Measurements from ENCODE around the gene IDI1.
"Not testable (repeated sequence)": the region's sequence is repeated elsewhere in the genome, so short reads cannot be mapped to it uniquely, and the experiment has no call there.

IDI1 gene

GRCh38 chr10:1015688-1016087 is 33.2 kb downstream of the IDI1 start:
- peaks cover 0 to 7% of the 10 kb centered on the region in 2 donors for H3K4me1 Mint-ChIP-seq (ENCODE audit: low read depth in 2 of 2)

DNA sequence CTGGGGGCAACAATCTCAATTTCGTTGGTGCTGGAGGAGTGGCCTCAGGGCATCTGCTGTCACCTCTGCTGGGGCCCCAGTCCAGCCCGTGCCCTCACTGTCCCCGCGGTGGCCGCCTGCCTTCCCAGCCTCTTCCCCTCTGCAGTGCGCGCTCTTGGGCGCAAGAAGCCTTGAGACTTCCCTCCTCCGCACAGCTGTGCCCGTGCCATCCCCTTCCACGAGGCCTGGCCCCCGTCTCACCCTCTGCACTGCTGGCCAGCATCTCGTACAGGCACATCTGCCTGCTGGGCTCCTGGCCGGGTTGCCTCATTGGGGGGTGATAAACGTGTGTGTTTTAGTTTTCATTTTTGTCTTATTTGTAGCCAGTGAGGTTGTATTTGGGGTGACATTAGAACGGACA is 37.2 kb downstream of the IDI1 start:
- peaks cover 0 to 13% of the 10 kb centered on the region in 2 donors for H3K4me1 Mint-ChIP-seq (ENCODE audit: low read depth in 2 of 2)
- peak overlapping the region in 1 of 2 donors; percentile 90 for H3K27ac Mint-ChIP-seq
- ATAC-seq (replicated peaks) (no peak), DNase-seq (no peak)
- no peaks in the 10 kb centered on the region for H3K27me3 Mint-ChIP-seq
- H3K4me3 Mint-ChIP-seq = no peak overlapping the region
- peaks cover 78% of the 10 kb centered on the region for H3K36me3 Mint-ChIP-seq (ENCODE audit: insufficient read depth)
- H3K9me3 Mint-ChIP-seq = no peaks in the 10 kb centered on the region

More at GRCh38 chr10:1015688-1016087, 33.2 kb downstream of the IDI1 start:
- no peaks in the 10 kb centered on the region for H3K27me3 Mint-ChIP-seq
- peaks cover 83% of the 10 kb centered on the region for H3K36me3 Mint-ChIP-seq (ENCODE audit: insufficient read depth)
- no peak overlapping the region for H3K4me3 Mint-ChIP-seq
- ATAC-seq (replicated peaks) (no peak), DNase-seq (no peak)
- H3K27ac Mint-ChIP-seq = peak overlapping the region in 1 of 2 donors; percentile 53
- no peaks in the 10 kb centered on the region for H3K9me3 Mint-ChIP-seq

GRCh38 chr10:1010703-1011102 is 38.2 kb downstream of the IDI1 start:
- no peaks in the 10 kb centered on the region for H3K9me3 Mint-ChIP-seq
- no peak overlapping the region for H3K4me3 Mint-ChIP-seq
- H3K36me3 Mint-ChIP-seq (ENCODE audit: insufficient read depth) = peaks cover 82% of the 10 kb centered on the region
- no peaks in the 10 kb centered on the region for H3K27me3 Mint-ChIP-seq
- H3K4me1 Mint-ChIP-seq (ENCODE audit: low read depth in 2 of 2) = peaks cover 0 to 13% of the 10 kb centered on the region in 2 donors
- ATAC-seq (replicated peaks) = no peak
- peak overlapping the region; percentile 66 to 90 for H3K27ac Mint-ChIP-seq
- DNase-seq = no peak

DNA sequence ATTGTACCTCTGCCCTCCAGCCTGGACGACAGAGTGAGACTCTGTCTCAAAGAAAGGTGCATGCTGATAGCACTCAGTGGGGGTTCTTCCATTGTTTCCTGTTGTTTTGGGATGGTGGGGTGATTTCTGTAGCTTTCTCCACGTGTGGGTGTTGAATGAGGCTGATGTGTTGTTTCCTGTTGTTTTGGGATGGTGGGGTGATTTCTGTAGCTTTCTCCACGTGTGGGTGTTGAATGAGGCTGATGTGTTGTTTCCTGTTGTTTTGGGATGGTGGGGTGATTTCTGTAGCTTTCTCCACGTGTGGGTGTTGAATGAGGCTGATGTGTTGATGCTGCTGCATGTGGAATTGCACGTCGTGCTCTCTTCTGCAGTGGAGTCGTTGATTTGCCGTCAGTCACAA is 39.0 kb downstream of the IDI1 start:
- peak overlapping the region; percentile 32 to 90 for H3K27ac Mint-ChIP-seq
- peaks cover 0 to 13% of the 10 kb centered on the region in 2 donors for H3K4me1 Mint-ChIP-seq (ENCODE audit: low read depth in 2 of 2)
- H3K4me3 Mint-ChIP-seq; H3K9me3 Mint-ChIP-seq; H3K27me3 Mint-ChIP-seq; ATAC-seq (replicated peaks): not testable (repeated sequence)
- peaks cover 88% of the 10 kb centered on the region for H3K36me3 Mint-ChIP-seq (ENCODE audit: insufficient read depth)
- peak in 1 of 3 experiments; percentile 6 for DNase-seq

- Mint-ChIP-seq H3K36me3 (ENCODE audit: insufficient read depth) (peaks cover 88% of the 10 kb centered on the region), H3K4me1 (ENCODE audit: low read depth in 2 of 2) (peaks cover 0 to 13% of the 10 kb centered on the region in 2 donors), H3K27ac (peak overlapping the region in 1 of 2 donors; percentile 52), H3K27me3 (no peaks in the 10 kb centered on the region), H3K9me3 (no peaks in the 10 kb centered on the region), H3K4me3 (no peak overlapping the region)
- no peak for ATAC-seq (replicated peaks)
- no peak for DNase-seq
Observed at GRCh38 chr10:1009071-1009494, 39.8 kb downstream of the IDI1 start.

DNA sequence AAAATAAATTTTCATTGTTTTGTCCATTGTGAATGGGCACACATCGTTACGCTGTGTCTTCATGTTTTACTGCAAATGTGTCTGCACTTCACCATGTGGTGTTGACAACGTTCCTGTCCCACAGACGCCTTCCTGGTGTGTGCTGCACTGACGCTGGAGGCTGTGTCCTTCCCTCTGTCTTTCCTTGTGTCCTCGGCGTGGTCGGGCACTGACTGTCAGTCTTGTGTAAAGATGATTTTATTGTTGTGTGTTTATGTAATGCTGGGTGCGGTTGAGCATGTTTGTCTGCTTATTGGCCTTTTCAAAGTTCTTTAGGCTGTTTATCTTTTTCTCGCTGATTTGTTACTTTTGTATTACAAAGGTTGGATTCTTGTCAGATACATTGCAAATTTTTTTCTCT is 41.3 kb downstream of the IDI1 start:
- ATAC-seq (replicated peaks) (no peak), DNase-seq (no peak)
- Mint-ChIP-seq H3K4me3 (no peak overlapping the region), H3K36me3 (ENCODE audit: insufficient read depth) (peaks cover 92% of the 10 kb centered on the region), H3K27ac (no peak overlapping the region), H3K9me3 (no peaks in the 10 kb centered on the region), H3K4me1 (ENCODE audit: low read depth in 2 of 2) (peaks cover 1 to 25% of the 10 kb centered on the region in 2 donors), H3K27me3 (no peaks in the 10 kb centered on the region)

GRCh38 chr10:1006573-1006972 is 42.3 kb downstream of the IDI1 start:
- no peak overlapping the region for H3K27ac Mint-ChIP-seq
- H3K4me3 Mint-ChIP-seq = no peak overlapping the region
- DNase-seq (no peak), ATAC-seq (replicated peaks) (no peak)
- H3K9me3 Mint-ChIP-seq = no peaks in the 10 kb centered on the region
- peaks cover 92% of the 10 kb centered on the region for H3K36me3 Mint-ChIP-seq (ENCODE audit: insufficient read depth)
- H3K4me1 Mint-ChIP-seq (ENCODE audit: low read depth in 2 of 2) = peaks cover 1 to 30% of the 10 kb centered on the region in 2 donors
- no peaks in the 10 kb centered on the region for H3K27me3 Mint-ChIP-seq

- Mint-ChIP-seq H3K9me3 (no peaks in the 10 kb centered on the region), H3K36me3 (ENCODE audit: insufficient read depth) (peaks cover 100% of the 10 kb centered on the region), H3K4me1 (ENCODE audit: low read depth in 2 of 2) (peaks cover 1 to 25% of the 10 kb centered on the region in 2 donors), H3K27me3 (no peaks in the 10 kb centered on the region), H3K27ac (no peak overlapping the region), H3K4me3 (no peak overlapping the region)
- DNase-seq = no peak
- ATAC-seq (replicated peaks) = no peak
Observed at GRCh38 chr10:1003884-1004670, 44.8 kb downstream of the IDI1 start.

DNA sequence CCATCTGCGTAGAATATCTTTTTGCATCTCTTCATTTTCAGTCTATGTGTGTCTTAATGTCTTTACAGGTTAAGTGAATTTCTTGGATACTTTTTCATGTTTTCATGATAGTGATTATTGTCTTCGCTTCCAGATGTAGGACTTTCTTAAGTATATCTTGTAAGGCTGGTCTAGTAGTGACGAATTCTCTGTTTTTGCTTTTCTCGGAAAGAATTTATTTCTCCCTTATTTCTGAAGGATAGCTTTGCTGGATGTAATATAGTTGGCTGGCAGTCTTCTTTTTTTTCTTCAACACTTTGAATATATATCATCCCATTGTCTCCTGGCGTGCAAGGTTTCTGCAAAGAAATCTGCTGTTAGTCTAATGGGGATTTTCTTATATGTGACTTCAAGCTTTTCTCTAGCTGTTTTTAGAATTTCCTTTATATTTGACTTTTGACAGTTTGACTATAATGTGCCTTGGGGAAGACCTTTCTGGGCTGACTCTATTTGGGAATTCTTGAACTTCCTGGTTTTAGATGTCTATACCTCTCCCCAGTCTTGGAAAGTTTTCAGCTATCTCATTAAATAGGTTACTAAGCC is 46.4 kb downstream of the IDI1 start:
- H3K4me1 Mint-ChIP-seq (ENCODE audit: low read depth in 2 of 2) = peaks cover 1 to 25% of the 10 kb centered on the region in 2 donors
- H3K9me3 Mint-ChIP-seq = no peaks in the 10 kb centered on the region
- H3K36me3 Mint-ChIP-seq (ENCODE audit: insufficient read depth) = peaks cover 100% of the 10 kb centered on the region
- DNase-seq = no peak
- no peak for ATAC-seq (replicated peaks)
- H3K4me3 Mint-ChIP-seq = no peak overlapping the region
- no peaks in the 10 kb centered on the region for H3K27me3 Mint-ChIP-seq
- H3K27ac Mint-ChIP-seq = peak overlapping the region in 1 of 2 donors; percentile 41

DNA sequence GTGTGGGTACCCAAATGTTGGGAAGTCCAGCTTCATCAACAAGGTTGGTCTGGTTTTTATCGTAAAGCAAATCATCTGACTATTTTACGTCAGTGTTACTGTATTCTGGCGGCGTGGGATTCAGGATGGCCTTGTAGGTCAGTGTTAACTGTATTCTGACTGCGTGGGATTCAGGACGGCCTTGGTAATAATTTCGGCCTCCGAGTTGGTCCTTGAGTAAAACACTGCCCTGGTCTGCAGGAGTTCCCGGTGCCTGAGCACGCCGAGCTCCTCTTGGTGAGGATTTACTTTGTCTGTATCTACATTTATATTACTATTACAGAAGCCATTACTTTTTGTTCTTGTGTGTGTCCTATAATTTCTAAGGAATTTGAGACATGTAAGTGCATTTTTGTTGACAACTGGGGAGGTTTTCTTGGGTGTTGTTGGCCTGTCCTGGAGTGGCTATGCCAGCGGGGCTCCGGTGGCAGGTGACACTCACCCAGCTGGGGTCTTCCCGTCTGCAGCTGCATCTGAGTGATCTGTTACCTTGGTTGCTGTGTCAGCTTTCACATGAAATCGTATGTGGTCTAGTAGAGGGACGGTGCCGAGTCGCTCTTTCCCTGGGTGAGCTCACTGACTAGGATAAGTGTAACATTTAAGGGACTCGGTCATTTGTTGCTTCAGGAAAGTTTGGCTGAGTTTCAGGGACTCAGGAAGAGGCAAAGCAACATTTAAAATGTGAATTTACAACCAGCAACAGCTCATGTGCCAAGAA is 51.5 kb downstream of the IDI1 start:
- no peak overlapping the region for H3K27ac Mint-ChIP-seq
- ATAC-seq (replicated peaks) (no peak), DNase-seq (no peak)
- H3K36me3 Mint-ChIP-seq (ENCODE audit: insufficient read depth) = peaks cover 96% of the 10 kb centered on the region
- H3K4me3 Mint-ChIP-seq = no peak overlapping the region
- H3K4me1 Mint-ChIP-seq (ENCODE audit: low read depth in 2 of 2) = peaks cover 6 to 21% of the 10 kb centered on the region in 2 donors
- H3K27me3 Mint-ChIP-seq = no peaks in the 10 kb centered on the region
- H3K9me3 Mint-ChIP-seq = no peaks in the 10 kb centered on the region

GRCh38 chr10:996031-996430 is 52.9 kb downstream of the IDI1 start:
- Mint-ChIP-seq H3K27ac (no peak overlapping the region), H3K4me3 (no peak overlapping the region), H3K4me1 (ENCODE audit: low read depth in 2 of 2) (peaks cover 6 to 12% of the 10 kb centered on the region in 2 donors), H3K9me3 (no peaks in the 10 kb centered on the region), H3K27me3 (no peaks in the 10 kb centered on the region), H3K36me3 (ENCODE audit: insufficient read depth) (peaks cover 88% of the 10 kb centered on the region)
- DNase-seq (no peak), ATAC-seq (replicated peaks) (no peak)

DNA sequence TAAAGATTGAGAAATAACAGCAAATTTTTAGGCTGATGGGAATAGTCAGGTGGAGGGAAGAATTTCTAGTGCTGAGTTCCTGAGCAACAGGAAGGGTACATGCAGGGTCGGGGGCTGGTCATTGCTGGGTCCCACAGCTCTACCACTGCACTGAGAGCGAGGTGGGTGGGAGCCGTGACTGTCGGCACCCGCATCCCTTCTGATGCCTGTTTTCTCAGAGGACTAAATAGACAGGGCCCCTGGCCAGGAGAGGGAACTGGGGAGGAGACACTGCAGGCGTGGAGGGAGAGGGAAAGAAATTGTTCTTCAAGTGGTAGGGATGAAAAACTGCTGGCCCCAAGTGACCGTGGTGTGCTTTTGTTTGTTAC is 53.4 kb downstream of the IDI1 start:
- ATAC-seq (replicated peaks) (no peak), DNase-seq (no peak)
- H3K9me3 Mint-ChIP-seq = no peaks in the 10 kb centered on the region
- H3K4me3 Mint-ChIP-seq = no peak overlapping the region
- peaks cover 83% of the 10 kb centered on the region for H3K36me3 Mint-ChIP-seq (ENCODE audit: insufficient read depth)
- H3K4me1 Mint-ChIP-seq (ENCODE audit: low read depth in 2 of 2) = peaks cover 8 to 15% of the 10 kb centered on the region in 2 donors
- no peaks in the 10 kb centered on the region for H3K27me3 Mint-ChIP-seq
- H3K27ac Mint-ChIP-seq = no peak overlapping the region

DNA sequence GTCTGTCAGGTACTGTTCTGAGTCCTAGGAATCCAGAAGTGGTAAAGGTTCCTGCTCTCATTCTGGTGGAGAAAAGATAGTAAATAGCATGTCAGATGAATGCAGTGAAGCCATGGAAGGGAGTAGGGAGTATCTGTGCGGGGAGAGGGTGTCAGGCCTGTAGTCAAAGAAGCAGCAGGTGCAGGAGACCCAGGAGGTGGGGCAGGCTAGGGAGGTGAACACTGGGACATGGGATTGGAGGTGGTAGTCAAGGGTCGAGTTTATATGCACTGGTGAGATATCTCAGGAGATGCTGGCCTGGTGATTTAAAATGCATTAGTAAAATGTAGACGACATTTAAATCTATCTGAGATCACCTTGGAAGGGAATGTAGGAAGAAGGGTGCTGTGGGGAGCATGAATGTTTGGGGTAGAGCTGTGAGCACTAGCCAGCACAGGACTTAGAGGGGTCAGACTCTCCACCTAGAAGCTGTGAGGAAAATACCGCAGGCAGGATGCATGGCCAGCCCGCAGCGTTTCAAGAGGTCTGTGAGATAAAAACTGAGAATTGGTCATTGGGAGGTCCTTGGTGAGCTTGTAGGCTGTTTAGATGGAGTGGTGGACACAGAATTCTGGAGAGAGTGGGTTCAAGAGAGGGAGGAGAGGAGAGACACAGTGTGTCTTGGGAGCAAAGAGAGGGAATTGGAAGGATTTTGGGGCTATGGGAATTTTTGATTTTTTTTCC is 53.9 kb downstream of the IDI1 start:
- Mint-ChIP-seq H3K4me3 (no peak overlapping the region), H3K27me3 (no peaks in the 10 kb centered on the region), H3K36me3 (ENCODE audit: insufficient read depth) (peaks cover 82% of the 10 kb centered on the region), H3K27ac (peak overlapping the region; percentile 4 to 25), H3K4me1 (ENCODE audit: low read depth in 2 of 2) (peaks cover 12 to 18% of the 10 kb centered on the region in 2 donors), H3K9me3 (no peaks in the 10 kb centered on the region)
- ATAC-seq (replicated peaks) (no peak), DNase-seq (no peak)

Measured in effector memory CD8-positive, alpha-beta T cell (primary cell).